Effector memory CD8-positive, alpha-beta T cell (primary cell): ENCODE measurements around the gene CACNA1H.

Experiments used
- ATAC-seq: fragments of 150-1000 bp; cut with Tn5 transposase; replicated peaks from 2 replicates; pipeline ENCODE4 v1.10.0; 2021; ENCODE audit warnings: mild to moderate bottlenecking, moderate library complexity
- DNase-seq, 3 experiments: peaks; one replicate each; pipeline ENCODE4 v3.0.0; 2021
- H3K27ac Mint-ChIP-seq, 2 donors: one replicate each; pipeline ENCODE4 v1.8.0; 2022; ENCODE audit warnings: mild to moderate bottlenecking in 2 of 2, mixed read lengths in 2 of 2, moderate library complexity in 2 of 2
- H3K27me3 Mint-ChIP-seq, 2 donors: one replicate each; pipeline ENCODE4 v1.8.0; 2022; ENCODE audit warnings: mixed read lengths in 2 of 2
- H3K36me3 Mint-ChIP-seq: one replicate; pipeline ENCODE4 v1.8.0; 2022; ENCODE audit warnings: mild to moderate bottlenecking, moderate library complexity, mixed read lengths; ENCODE audit not compliant: insufficient read depth
- H3K4me1 Mint-ChIP-seq, 2 donors: one replicate each; pipeline ENCODE4 v1.8.0; 2022; ENCODE audit warnings: low read depth in 2 of 2, mixed read lengths in 2 of 2
- H3K4me3 Mint-ChIP-seq, 2 donors: one replicate each; pipeline ENCODE4 v1.8.0; 2022; ENCODE audit warnings: mild to moderate bottlenecking in 2 of 2, mixed read lengths in 2 of 2, moderate library complexity in 2 of 2
- H3K9me3 Mint-ChIP-seq, 2 donors: one replicate each; pipeline ENCODE4 v1.8.0; 2022; ENCODE audit warnings: mixed read lengths in 2 of 2

The CACNA1H gene

GRCh38 chr16:1152123-1152638 is 725 bp upstream of the CACNA1H start:
- H3K36me3 Mint-ChIP-seq, result no peaks in the 10 kb centered on the region
- H3K27ac Mint-ChIP-seq, result no peak overlapping the region
- H3K4me1 Mint-ChIP-seq, result no peaks in the 10 kb centered on the region
- peak overlapping the region; percentile 10 to 62 for H3K4me3 Mint-ChIP-seq
- peaks cover 8 to 21% of the 10 kb centered on the region in 2 donors for H3K27me3 Mint-ChIP-seq
- ATAC-seq (peak; percentile 70), DNase-seq (peak; percentile 20 to 26 (median 21))
- H3K9me3 Mint-ChIP-seq, result peaks cover 0 to 4% of the 10 kb centered on the region in 2 donors

- H3K9me3 Mint-ChIP-seq, result peaks cover 0 to 4% of the 10 kb centered on the region in 2 donors
- H3K4me1 Mint-ChIP-seq, result no peaks in the 10 kb centered on the region
- DNase-seq (no peak), ATAC-seq (no peak)
- H3K27ac Mint-ChIP-seq, result no peak overlapping the region
- no peaks in the 10 kb centered on the region for H3K36me3 Mint-ChIP-seq
- H3K4me3 Mint-ChIP-seq, result no peak overlapping the region
- peaks cover 8 to 21% of the 10 kb centered on the region in 2 donors for H3K27me3 Mint-ChIP-seq
These were observed 714 bp downstream of the CACNA1H start for GRCh38 chr16:1153480-1154160.

- peaks cover 8 to 21% of the 10 kb centered on the region in 2 donors for H3K27me3 Mint-ChIP-seq
- ATAC-seq, result no peak
- no peaks in the 10 kb centered on the region for H3K4me1 Mint-ChIP-seq
- H3K4me3 Mint-ChIP-seq, result peak overlapping the region in 1 of 2 donors; percentile 45
- no peak for DNase-seq
- no peak overlapping the region for H3K27ac Mint-ChIP-seq
- H3K36me3 Mint-ChIP-seq, result no peaks in the 10 kb centered on the region
- peaks cover 0 to 3% of the 10 kb centered on the region in 2 donors for H3K9me3 Mint-ChIP-seq
These were observed 1.5 kb downstream of the CACNA1H start for GRCh38 chr16:1154291-1154886.

GRCh38 chr16:1154887-1155331 is 2.0 kb downstream of the CACNA1H start:
- H3K36me3 Mint-ChIP-seq, result no peaks in the 10 kb centered on the region
- DNase-seq (no peak), ATAC-seq (no peak)
- no peak overlapping the region for H3K27ac Mint-ChIP-seq
- H3K9me3 Mint-ChIP-seq, result peaks cover 0 to 2% of the 10 kb centered on the region in 2 donors
- H3K4me1 Mint-ChIP-seq, result no peaks in the 10 kb centered on the region
- H3K27me3 Mint-ChIP-seq, result peaks cover 12 to 27% of the 10 kb centered on the region in 2 donors
- H3K4me3 Mint-ChIP-seq, result no peak overlapping the region

- ATAC-seq, result no peak
- no peak overlapping the region for H3K27ac Mint-ChIP-seq
- DNase-seq, result no peak
- no peaks in the 10 kb centered on the region for H3K36me3 Mint-ChIP-seq
- peaks cover 15 to 31% of the 10 kb centered on the region in 2 donors for H3K27me3 Mint-ChIP-seq
- no peaks in the 10 kb centered on the region for H3K4me1 Mint-ChIP-seq
- peaks cover 0 to 2% of the 10 kb centered on the region in 2 donors for H3K9me3 Mint-ChIP-seq
- H3K4me3 Mint-ChIP-seq, result no peak overlapping the region
These were observed 2.6 kb downstream of the CACNA1H start for GRCh38 chr16:1155353-1156054.

- H3K36me3 Mint-ChIP-seq, result no peaks in the 10 kb centered on the region
- DNase-seq, result no peak
- no peak overlapping the region for H3K4me3 Mint-ChIP-seq
- H3K27me3 Mint-ChIP-seq, result peaks cover 15 to 31% of the 10 kb centered on the region in 2 donors
- no peaks in the 10 kb centered on the region for H3K4me1 Mint-ChIP-seq
- no peaks in the 10 kb centered on the region for H3K9me3 Mint-ChIP-seq
- no peak overlapping the region for H3K27ac Mint-ChIP-seq
- no peak for ATAC-seq
These were observed 3.4 kb downstream of the CACNA1H start for GRCh38 chr16:1156055-1156982.

GRCh38 chr16:1156983-1157638 is 4.2 kb downstream of the CACNA1H start:
- no peaks in the 10 kb centered on the region for H3K4me1 Mint-ChIP-seq
- no peaks in the 10 kb centered on the region for H3K9me3 Mint-ChIP-seq
- DNase-seq (no peak), ATAC-seq (no peak)
- no peak overlapping the region for H3K27ac Mint-ChIP-seq
- no peaks in the 10 kb centered on the region for H3K36me3 Mint-ChIP-seq
- peaks cover 15 to 31% of the 10 kb centered on the region in 2 donors for H3K27me3 Mint-ChIP-seq
- H3K4me3 Mint-ChIP-seq, result no peak overlapping the region

GRCh38 chr16:1157639-1158455 is 4.9 kb downstream of the CACNA1H start:
- peaks cover 15 to 31% of the 10 kb centered on the region in 2 donors for H3K27me3 Mint-ChIP-seq
- no peak overlapping the region for H3K27ac Mint-ChIP-seq
- no peaks in the 10 kb centered on the region for H3K9me3 Mint-ChIP-seq
- no peaks in the 10 kb centered on the region for H3K36me3 Mint-ChIP-seq
- no peak for ATAC-seq
- H3K4me3 Mint-ChIP-seq, result no peak overlapping the region
- no peaks in the 10 kb centered on the region for H3K4me1 Mint-ChIP-seq
- no peak for DNase-seq

GRCh38 chr16:1158456-1159324 is 5.8 kb downstream of the CACNA1H start:
- Mint-ChIP-seq H3K9me3 (no peaks in the 10 kb centered on the region), H3K4me3 (no peak overlapping the region), H3K27me3 (peaks cover 15 to 31% of the 10 kb centered on the region in 2 donors), H3K27ac (no peak overlapping the region), H3K4me1 (no peaks in the 10 kb centered on the region), H3K36me3 (no peaks in the 10 kb centered on the region)
- DNase-seq (no peak), ATAC-seq (no peak)

- H3K9me3 Mint-ChIP-seq, result no peaks in the 10 kb centered on the region
- H3K4me1 Mint-ChIP-seq, result no peaks in the 10 kb centered on the region
- H3K4me3 Mint-ChIP-seq, result no peak overlapping the region
- no peak overlapping the region for H3K27ac Mint-ChIP-seq
- ATAC-seq, result no peak
- DNase-seq, result no peak
- no peaks in the 10 kb centered on the region for H3K36me3 Mint-ChIP-seq
- peaks cover 17 to 36% of the 10 kb centered on the region in 2 donors for H3K27me3 Mint-ChIP-seq
These were observed 6.5 kb downstream of the CACNA1H start for GRCh38 chr16:1159325-1159972.
